ENCODE measurements around the gene MME. TPM values are rescaled to one million over a fixed set of nuclear protein-coding genes. Genes with fewer than 3 reads are reported as not detected.

MME gene
- total RNA-seq, 1 experiment from 2014 or later, result not detected

DNA sequence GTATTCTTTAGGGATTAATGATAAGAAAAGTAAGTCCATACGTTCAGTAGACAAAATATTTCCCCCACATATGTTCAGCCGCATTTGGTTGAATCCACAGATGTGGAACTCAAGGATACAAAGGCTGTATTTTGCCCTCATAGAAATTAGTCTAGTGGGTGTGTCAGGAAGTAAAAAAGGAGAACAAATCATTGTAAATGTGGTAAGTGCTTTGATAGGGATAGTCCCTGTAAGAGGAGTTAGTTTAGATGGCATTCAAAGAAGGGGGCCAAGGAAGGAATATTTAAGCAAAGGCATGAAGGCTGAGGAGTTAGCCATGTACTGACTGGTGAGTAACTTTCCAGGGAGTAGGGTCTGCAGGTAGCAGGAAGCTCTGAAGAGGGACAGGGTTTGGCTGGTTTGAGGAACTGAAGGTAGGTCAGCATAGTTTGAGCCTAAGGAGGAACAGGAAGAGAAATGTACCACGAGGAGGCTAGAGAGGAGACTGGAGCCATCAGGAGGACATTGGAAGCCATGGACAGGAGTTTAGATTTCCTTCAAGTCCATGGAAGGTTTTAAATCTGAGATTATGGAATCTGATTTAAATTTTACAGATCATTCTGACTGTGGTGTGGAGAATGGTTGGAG lies 98.8 kb downstream of the MME start:
- no peak overlapping the region for H3K27ac ChIP-seq (ENCODE audit: low read depth, low read length, poor library complexity, severe bottlenecking)
- ChIA-PET POLR2A (ENCODE audit: low non-redundant PET) (no interaction called here), CTCF (no interaction called here)
- peaks cover 10% of the 10 kb centered on the region for H3K27me3 ChIP-seq (replicated peaks; ENCODE audit: insufficient read depth, low read depth, low read length, poor library complexity)
- no peak overlapping the region for H3K4me3 ChIP-seq (ENCODE audit: low read depth, low read length, poor library complexity, severe bottlenecking)
- BruUV-seq (replicated peaks), result no TSS peak
- no peak for DNase-seq (ENCODE audit: low spot score)
- no peaks in the 10 kb centered on the region for H3K4me1 ChIP-seq (ENCODE audit: insufficient read depth, low read length, poor library complexity, severe bottlenecking)
- no peak for TF ChIP-seq EZH2 (IDR thresholded peaks at IDR 0.05; ENCODE audit: borderline replicate concordance, low read depth, low read length, poor library complexity, severe bottlenecking)
- TF ChIP-seq, protein P1, sequence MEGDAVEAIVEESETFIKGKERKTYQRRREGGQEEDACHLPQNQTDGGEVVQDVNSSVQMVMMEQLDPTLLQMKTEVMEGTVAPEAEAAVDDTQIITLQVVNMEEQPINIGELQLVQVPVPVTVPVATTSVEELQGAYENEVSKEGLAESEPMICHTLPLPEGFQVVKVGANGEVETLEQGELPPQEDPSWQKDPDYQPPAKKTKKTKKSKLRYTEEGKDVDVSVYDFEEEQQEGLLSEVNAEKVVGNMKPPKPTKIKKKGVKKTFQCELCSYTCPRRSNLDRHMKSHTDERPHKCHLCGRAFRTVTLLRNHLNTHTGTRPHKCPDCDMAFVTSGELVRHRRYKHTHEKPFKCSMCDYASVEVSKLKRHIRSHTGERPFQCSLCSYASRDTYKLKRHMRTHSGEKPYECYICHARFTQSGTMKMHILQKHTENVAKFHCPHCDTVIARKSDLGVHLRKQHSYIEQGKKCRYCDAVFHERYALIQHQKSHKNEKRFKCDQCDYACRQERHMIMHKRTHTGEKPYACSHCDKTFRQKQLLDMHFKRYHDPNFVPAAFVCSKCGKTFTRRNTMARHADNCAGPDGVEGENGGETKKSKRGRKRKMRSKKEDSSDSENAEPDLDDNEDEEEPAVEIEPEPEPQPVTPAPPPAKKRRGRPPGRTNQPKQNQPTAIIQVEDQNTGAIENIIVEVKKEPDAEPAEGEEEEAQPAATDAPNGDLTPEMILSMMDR (conservative IDR thresholded peaks at IDR 0.05; ENCODE audit: low read depth, low read length), result no peak
- intact Hi-C loops (cut with micrococcal nuclease; ENCODE audit: unreplicated experiment), result no loop called here
- H3K9me3 ChIP-seq (ENCODE audit: low read depth, low read length, poor library complexity, severe bottlenecking), result no peaks in the 10 kb centered on the region
- H3K36me3 ChIP-seq (ENCODE audit: insufficient read depth, low read length, poor library complexity, severe bottlenecking), result no peaks in the 10 kb centered on the region

DNA sequence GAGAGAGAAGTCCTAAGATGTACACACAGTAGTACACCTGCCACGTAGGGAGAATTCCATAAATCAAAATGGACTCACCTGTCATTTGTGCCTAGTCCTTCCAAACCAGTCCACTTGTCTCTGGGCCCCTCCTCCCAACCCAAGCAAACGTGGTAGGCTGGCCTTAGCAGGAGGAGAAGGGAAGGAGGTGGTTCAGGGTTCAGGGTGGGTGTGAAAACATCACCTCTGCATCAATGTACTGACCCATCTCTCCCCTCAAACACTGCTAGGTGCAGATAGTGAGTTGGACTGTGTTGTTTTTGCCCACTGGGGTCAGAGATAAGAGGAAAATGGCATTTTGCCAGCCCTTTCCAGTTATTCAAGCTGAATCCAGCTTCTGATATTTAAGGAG lies 99.3 kb downstream of the MME start:
- CTCF ChIA-PET, result no interaction called here
- BruUV-seq (replicated peaks), result no TSS peak
- Histone ChIP-seq H3K27me3 (replicated peaks; ENCODE audit: insufficient read depth, low read depth, low read length, poor library complexity) (peaks cover 10% of the 10 kb centered on the region), H3K36me3 (ENCODE audit: insufficient read depth, low read length, poor library complexity, severe bottlenecking) (no peaks in the 10 kb centered on the region), H3K9me3 (ENCODE audit: low read depth, low read length, poor library complexity, severe bottlenecking) (no peaks in the 10 kb centered on the region), H3K4me1 (ENCODE audit: insufficient read depth, low read length, poor library complexity, severe bottlenecking) (no peaks in the 10 kb centered on the region), H3K4me3 (ENCODE audit: low read depth, low read length, poor library complexity, severe bottlenecking) (no peak overlapping the region), H3K27ac (ENCODE audit: low read depth, low read length, poor library complexity, severe bottlenecking) (no peak overlapping the region)
- TF ChIP-seq, protein P1 (conservative IDR thresholded peaks at IDR 0.05; ENCODE audit: low read depth, low read length), result no peak
- TF ChIP-seq EZH2 (IDR thresholded peaks at IDR 0.05; ENCODE audit: borderline replicate concordance, low read depth, low read length, poor library complexity, severe bottlenecking), result no peak
- DNase-seq (ENCODE audit: low spot score), result no peak
- intact Hi-C loops (cut with micrococcal nuclease; ENCODE audit: unreplicated experiment), result no loop called here
- POLR2A ChIA-PET (ENCODE audit: low non-redundant PET), result no interaction called here

DNA sequence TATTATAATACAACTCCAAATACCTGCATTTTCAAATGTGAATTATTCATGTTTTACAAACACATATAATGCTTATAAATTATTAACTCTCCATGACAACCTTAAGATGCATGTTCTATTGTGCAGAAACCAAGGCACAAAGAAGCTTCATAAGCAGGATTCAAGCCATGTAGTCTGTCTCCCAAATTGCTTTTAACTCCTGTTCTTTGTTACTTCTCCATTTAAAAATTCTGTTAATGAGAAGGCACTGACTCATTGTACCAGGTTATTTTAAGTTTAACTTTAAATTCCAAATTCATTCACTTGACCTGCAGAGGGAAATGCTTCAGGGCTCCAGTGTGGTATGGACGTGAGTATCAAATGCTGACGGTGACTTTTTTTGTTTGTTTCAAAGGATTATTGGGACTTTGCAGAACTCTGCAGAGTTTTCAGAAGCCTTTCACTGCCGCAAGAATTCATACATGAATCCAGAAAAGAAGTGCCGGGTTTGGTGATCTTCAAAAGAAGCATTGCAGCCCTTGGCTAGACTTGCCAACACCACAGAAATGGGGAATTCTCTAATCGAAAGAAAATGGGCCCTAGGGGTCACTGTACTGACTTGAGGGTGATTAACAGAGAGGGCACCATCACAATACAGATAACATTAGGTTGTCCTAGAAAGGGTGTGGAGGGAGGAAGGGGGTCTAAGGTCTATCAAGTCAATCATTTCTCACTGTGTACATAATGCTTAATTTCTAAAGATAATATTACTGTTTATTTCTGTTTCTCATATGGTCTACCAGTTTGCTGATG lies 100.0 kb downstream of the MME start:
- intact Hi-C loops (cut with micrococcal nuclease; ENCODE audit: unreplicated experiment), result no loop called here

More for the DNA sequence above, 100.0 kb downstream of the MME start:
- POLR2A ChIA-PET (ENCODE audit: low non-redundant PET), result no interaction called here
- no TSS peak for BruUV-seq (replicated peaks)
- Histone ChIP-seq H3K4me1 (ENCODE audit: insufficient read depth, low read length, poor library complexity, severe bottlenecking) (no peaks in the 10 kb centered on the region), H3K4me3 (ENCODE audit: low read depth, low read length, poor library complexity, severe bottlenecking) (no peak overlapping the region), H3K27ac (ENCODE audit: low read depth, low read length, poor library complexity, severe bottlenecking) (no peak overlapping the region), H3K9me3 (ENCODE audit: low read depth, low read length, poor library complexity, severe bottlenecking) (no peaks in the 10 kb centered on the region), H3K36me3 (ENCODE audit: insufficient read depth, low read length, poor library complexity, severe bottlenecking) (no peaks in the 10 kb centered on the region), H3K27me3 (replicated peaks; ENCODE audit: insufficient read depth, low read depth, low read length, poor library complexity) (peaks cover 7% of the 10 kb centered on the region)
- CTCF ChIA-PET, result no interaction called here
- TF ChIP-seq, protein P1 (conservative IDR thresholded peaks at IDR 0.05; ENCODE audit: low read depth, low read length), result no peak
- TF ChIP-seq EZH2 (IDR thresholded peaks at IDR 0.05; ENCODE audit: borderline replicate concordance, low read depth, low read length, poor library complexity, severe bottlenecking), result no peak
- DNase-seq (ENCODE audit: low spot score), result no peak
